Fibroblast of lung (primary cell): ENCODE measurements around the gene PLOD3.

Source experiments
- CTCF ChIP-seq, 2 donors: IDR thresholded peaks in 1 of 2; conservative IDR thresholded peaks in 1 of 2; 1 replicate in 1 of 2; 2 replicates in 1 of 2; pipeline ENCODE4 v1.5.1; 2011 to 2012; ENCODE audit warnings: low read length in 2 of 2, control low read depth in 1 of 2, inconsistent platforms in 1 of 2, low read depth in 1 of 2, mild to moderate bottlenecking in 1 of 2
- EZH2 ChIP-seq: IDR thresholded peaks from 2 replicates; pipeline ENCODE4 v1.5.1; 2012; ENCODE audit warnings: low read length, control low read depth, mild to moderate bottlenecking; ENCODE audit errors: missing control alignments

DNA sequence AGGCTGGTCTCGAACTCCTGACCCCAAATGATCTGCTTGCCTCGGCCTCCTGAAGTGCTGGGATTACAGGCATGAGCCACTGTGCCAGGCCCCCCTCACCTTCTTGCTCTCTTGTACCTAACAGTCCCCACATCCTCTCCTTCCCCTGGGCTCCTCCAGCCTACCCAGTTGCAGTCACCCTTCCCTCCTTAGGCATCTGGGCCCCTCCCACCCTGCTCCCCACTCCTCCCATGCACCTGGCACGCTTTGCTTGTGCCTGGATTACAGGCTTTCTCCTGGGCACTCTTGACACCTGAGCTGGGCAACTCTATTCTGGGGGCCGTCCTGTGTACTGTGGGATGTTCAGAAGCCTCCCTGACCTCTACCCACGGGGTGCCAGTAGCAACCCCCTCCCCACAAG is 17.3 kb upstream of the PLOD3 start:
- no peak for TF ChIP-seq CTCF (conservative IDR thresholded peaks at IDR 0.05 in 1 of 2, IDR thresholded peaks at IDR 0.05 in 1 of 2; ENCODE audit: low read depth in 1 of 2, low read length in 2 of 2)
- TF ChIP-seq EZH2 = no peak
